Astrocyte (in vitro differentiated cells and primary cell): ENCODE measurements around the gene CIT.

Experiments used
- EZH2 ChIP-seq: IDR thresholded peaks from 2 replicates; pipeline ENCODE4 v1.6.1; 2012; ENCODE audit warnings: mild to moderate bottlenecking, low read length, inconsistent platforms; ENCODE audit not compliant: insufficient read depth
- TF ChIP-seq, protein P1 (sequence below): IDR thresholded peaks from 2 replicates; pipeline ENCODE4 v1.5.1; 2011; ENCODE audit warnings: low read depth, mild to moderate bottlenecking, inconsistent platforms, low read length, moderate library complexity; ENCODE audit not compliant: insufficient read depth

DNA sequence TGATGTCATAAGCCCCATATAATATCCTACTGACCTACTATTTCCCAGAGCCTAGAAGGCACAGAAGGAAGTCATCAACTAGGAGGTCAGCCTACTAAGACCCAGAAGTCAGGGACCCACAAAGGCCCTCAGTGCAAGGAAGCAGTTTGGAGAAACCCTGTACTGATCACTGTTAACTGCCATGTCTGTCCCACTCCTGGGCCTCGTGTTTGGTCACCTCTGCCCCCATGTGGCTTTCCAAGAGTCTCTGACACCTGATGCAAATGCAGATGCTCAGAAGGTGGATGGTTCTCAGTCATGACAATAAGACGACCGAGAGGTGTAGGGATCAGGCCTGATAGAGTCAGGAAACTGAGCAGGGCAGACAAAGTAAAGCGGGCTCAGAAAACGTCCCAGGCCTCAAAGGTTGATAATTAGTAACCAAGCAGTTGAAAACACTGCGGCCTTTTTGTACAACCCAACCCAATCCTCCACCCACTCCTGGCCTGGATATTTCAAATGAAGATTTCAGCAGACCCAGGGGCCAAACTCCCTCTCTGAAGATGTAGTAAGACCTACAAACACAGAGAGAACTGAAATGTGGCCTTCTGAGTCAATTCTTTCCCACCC, 185.8 kb downstream of the CIT start:
- TF ChIP-seq, protein P1, sequence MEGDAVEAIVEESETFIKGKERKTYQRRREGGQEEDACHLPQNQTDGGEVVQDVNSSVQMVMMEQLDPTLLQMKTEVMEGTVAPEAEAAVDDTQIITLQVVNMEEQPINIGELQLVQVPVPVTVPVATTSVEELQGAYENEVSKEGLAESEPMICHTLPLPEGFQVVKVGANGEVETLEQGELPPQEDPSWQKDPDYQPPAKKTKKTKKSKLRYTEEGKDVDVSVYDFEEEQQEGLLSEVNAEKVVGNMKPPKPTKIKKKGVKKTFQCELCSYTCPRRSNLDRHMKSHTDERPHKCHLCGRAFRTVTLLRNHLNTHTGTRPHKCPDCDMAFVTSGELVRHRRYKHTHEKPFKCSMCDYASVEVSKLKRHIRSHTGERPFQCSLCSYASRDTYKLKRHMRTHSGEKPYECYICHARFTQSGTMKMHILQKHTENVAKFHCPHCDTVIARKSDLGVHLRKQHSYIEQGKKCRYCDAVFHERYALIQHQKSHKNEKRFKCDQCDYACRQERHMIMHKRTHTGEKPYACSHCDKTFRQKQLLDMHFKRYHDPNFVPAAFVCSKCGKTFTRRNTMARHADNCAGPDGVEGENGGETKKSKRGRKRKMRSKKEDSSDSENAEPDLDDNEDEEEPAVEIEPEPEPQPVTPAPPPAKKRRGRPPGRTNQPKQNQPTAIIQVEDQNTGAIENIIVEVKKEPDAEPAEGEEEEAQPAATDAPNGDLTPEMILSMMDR = no peak
- TF ChIP-seq EZH2 = no peak
